ENCODE measurements around the gene EFHC1.

DNA sequence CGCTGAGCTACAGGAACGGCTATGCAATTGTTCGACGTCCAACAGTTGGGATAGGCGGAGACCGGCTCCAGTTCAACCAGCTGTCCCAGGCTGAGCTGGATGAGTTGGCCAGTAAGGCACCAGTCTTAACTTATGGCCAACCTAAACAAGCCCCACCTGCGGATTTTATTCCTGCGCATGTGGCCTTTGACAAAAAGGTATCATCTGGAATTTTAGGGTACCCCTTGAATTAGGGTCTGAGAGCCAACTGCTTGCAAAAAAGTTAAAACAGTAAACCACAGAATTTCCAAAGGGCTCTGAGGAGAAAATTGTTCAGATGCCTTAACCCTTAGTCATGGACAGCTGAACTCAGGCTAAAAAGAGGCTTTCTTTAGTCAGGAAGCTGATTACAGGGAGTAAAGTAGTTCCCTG lies 3.8 kb downstream of the EFHC1 start:
- TF ChIP-seq POLR2A (IDR thresholded peaks at IDR 0.05): no peak
- TF ChIP-seq, protein P1, sequence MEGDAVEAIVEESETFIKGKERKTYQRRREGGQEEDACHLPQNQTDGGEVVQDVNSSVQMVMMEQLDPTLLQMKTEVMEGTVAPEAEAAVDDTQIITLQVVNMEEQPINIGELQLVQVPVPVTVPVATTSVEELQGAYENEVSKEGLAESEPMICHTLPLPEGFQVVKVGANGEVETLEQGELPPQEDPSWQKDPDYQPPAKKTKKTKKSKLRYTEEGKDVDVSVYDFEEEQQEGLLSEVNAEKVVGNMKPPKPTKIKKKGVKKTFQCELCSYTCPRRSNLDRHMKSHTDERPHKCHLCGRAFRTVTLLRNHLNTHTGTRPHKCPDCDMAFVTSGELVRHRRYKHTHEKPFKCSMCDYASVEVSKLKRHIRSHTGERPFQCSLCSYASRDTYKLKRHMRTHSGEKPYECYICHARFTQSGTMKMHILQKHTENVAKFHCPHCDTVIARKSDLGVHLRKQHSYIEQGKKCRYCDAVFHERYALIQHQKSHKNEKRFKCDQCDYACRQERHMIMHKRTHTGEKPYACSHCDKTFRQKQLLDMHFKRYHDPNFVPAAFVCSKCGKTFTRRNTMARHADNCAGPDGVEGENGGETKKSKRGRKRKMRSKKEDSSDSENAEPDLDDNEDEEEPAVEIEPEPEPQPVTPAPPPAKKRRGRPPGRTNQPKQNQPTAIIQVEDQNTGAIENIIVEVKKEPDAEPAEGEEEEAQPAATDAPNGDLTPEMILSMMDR (IDR thresholded peaks at IDR 0.05): no peak
